Mucosa of descending colon (tissue), 3 donors: ENCODE data around the gene ADIPOR2. TPM values are rescaled to one million over a fixed set of nuclear protein-coding genes. Genes with fewer than 3 reads are reported as not detected.

ENCODE experiments used
- ATAC-seq: fragments of 200-7000 bp; cut with Tn5 transposase; one replicate; pipeline ENCODE4 v1.9.1; 2020; ENCODE audit warnings: mild to moderate bottlenecking, moderate library complexity
- DNase-seq, 3 donors: peaks; one replicate each; pipeline ENCODE4 v3.0.0-alpha.2; 2020
- H3K36me3 ChIP-seq: fragments of 200-600 bp; one replicate; pipeline ENCODE4 v1.8.0; 2021; ENCODE audit warnings: low read depth, mild to moderate bottlenecking
- H3K4me1 ChIP-seq: fragments of 200-600 bp; one replicate; pipeline ENCODE4 v1.8.0; 2021; ENCODE audit warnings: low read depth, mild to moderate bottlenecking
- H3K4me3 ChIP-seq: fragments of 200-600 bp; one replicate; pipeline ENCODE4 v1.8.0; 2021; ENCODE audit warnings: mild to moderate bottlenecking
- H3K9me3 ChIP-seq: fragments of 200-600 bp; one replicate; pipeline ENCODE4 v1.8.0; 2021; ENCODE audit warnings: mild to moderate bottlenecking
- intact Hi-C, 2 donors: fragments of 100-400 bp; cut with DNase I in 1 of 2; cut with micrococcal nuclease in 1 of 2; formaldehyde crosslinking; loops; one replicate each; pipeline versions ENCODE4 v1.11.0 to v1.11.1; 2022; cut with DNase I, micrococcal nuclease
- total RNA-seq, 3 donors: library from RNA; stranded (reverse); fragmentation: NEBNext Ultra II Directional in 2 of 3; extraction: Animal tissue kit (Norgen Biotek cat#: 25700) in 2 of 3; gene quantifications; one replicate each; pipeline versions ENCODE4 v1.2.1 to v1.2.4, GENCODE V29; 2021 to 2023
- TF ChIP-seq, protein P1 (sequence below): fragments of 200-600 bp; IDR thresholded peaks from one replicate; pipeline ENCODE4 v1.8.0; 2022; ENCODE audit warnings: antibody characterized with exemption, mild to moderate bottlenecking
- donor health status: DM: no; HTN: no; CAD: no; lungs with moderate emphysema.
- donor health status: DM: no; HTN: no; CAD: no.
- donor health status: DM: no; HTN: yes; CAD: no.

The ADIPOR2 gene
- total RNA-seq, 3 donors from 2014 or later: 76.1 to 119 (median 98.5) TPM

DNA sequence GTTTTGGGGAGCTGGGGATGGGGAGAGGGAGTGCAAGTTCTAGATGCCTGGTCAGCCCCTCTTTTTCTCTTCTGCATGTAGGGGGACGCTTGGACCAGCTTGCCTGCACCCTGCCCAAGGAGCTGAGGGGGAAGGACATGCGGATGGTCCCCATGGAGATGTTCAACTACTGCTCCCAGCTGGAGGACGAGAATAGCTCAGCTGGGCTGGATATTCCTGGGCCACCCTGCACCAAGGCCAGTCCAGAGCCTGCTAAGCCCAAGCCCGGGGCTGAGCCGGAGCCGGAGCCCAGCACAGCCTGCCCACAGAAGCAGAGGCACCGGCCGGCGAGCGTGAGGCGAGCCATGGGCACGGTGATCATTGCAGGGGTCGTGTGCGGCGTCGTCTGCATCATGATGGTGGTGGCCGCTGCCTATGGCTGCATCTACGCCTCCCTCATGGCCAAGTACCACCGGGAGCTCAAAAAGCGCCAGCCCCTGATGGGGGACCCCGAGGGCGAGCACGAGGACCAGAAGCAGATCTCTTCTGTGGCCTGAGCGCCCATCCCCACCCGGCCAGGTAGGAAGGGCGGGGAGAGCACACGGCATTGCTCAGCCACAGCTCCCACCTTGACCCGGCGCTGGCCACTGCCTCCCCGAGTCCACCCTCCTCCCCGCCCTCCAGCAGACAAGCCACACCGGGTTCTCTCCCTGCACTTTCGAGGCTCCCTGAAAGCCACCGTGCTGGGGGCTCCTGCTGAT is 143.5 kb downstream of the ADIPOR2 start:
- ATAC-seq (no peak), DNase-seq (peak in 1 of 3 donors; percentile 27)
- H3K4me3 ChIP-seq: no peak overlapping the region
- H3K36me3 ChIP-seq: no peaks in the 10 kb centered on the region
- H3K4me1 ChIP-seq: no peaks in the 10 kb centered on the region
- intact Hi-C loops: no loop called here
- TF ChIP-seq, protein P1, sequence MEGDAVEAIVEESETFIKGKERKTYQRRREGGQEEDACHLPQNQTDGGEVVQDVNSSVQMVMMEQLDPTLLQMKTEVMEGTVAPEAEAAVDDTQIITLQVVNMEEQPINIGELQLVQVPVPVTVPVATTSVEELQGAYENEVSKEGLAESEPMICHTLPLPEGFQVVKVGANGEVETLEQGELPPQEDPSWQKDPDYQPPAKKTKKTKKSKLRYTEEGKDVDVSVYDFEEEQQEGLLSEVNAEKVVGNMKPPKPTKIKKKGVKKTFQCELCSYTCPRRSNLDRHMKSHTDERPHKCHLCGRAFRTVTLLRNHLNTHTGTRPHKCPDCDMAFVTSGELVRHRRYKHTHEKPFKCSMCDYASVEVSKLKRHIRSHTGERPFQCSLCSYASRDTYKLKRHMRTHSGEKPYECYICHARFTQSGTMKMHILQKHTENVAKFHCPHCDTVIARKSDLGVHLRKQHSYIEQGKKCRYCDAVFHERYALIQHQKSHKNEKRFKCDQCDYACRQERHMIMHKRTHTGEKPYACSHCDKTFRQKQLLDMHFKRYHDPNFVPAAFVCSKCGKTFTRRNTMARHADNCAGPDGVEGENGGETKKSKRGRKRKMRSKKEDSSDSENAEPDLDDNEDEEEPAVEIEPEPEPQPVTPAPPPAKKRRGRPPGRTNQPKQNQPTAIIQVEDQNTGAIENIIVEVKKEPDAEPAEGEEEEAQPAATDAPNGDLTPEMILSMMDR: no peak
- no peaks in the 10 kb centered on the region for H3K9me3 ChIP-seq

DNA sequence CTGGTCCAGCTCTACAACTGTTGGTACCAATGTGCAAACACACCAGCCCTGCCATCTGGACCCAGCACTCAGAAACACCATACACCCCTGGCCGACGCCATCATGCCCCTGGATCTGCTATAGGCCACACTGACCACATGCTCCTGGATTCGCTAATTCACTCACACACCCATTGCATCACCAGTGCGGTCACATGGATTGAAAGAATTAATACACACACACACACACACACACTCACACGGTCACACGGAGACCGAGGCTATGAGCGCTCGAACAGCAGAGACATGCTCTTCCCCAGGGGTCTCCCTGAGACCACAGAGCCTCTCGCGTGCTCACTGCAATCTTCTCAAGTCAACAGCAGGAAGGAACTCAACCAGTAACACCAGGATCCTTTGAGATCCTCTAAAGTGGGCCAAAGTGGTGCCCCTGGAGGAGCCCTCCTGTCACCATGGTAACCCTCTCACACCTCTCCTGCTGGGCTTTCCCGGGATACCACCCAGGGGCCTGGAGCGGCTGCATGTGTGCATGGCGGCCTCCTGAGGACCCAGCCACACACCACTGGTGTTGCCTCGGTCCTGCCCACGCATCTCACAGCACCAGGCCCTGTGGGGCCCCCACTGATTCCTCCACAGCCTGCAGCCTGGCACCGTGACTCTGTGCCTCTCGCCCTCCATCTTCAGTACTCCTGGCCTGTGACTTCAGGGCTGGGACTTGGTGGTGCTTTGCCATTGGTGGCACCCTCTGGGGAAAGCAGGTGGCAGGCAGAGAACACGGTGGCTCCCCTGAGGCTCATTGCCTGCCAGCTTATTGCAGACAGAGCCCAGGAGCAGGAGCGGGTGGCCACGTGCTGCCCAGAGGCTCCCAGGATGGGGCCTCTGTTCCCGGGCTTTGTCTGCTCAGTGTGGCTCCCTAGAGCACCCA is 144.6 kb downstream of the ADIPOR2 start:
- TF ChIP-seq, protein P1: no peak
- DNase-seq (peak in 1 of 3 donors; percentile 37), ATAC-seq (no peak)
- Histone ChIP-seq H3K4me3 (no peak overlapping the region), H3K9me3 (no peaks in the 10 kb centered on the region), H3K36me3 (no peaks in the 10 kb centered on the region), H3K4me1 (no peaks in the 10 kb centered on the region)
- intact Hi-C loops: no loop called here

DNA sequence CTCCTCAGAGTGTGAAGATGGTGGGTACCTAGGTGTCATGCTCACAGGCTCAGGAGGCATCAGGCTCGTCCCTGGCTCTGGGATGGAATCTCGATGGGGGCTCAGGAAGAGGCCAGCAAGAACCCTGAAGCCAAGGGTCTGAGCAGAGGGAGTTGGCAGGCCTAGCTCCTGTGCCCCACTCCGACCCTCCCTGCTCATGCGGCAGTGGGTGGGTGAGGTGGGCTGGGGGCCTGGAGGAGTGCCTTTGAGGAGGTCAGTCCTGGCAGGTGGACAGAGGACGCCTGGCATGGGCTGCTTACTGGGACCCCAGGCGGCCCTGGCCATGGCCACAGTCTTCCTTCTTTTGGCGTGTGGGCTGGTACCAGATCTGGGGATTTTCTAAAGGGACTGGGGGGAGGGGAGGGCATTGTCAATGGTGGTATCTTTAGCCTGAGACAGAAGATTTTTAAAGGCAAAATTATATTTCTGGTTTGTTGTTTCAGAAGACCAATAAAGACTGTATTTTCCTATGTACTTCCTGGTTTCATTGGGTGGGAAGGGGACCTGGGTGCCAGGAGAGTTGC is 145.5 kb downstream of the ADIPOR2 start:
- intact Hi-C loops: no loop called here
- no peaks in the 10 kb centered on the region for H3K9me3 ChIP-seq
- TF ChIP-seq, protein P1: no peak
- H3K4me3 ChIP-seq: no peak overlapping the region
- no peaks in the 10 kb centered on the region for H3K4me1 ChIP-seq
- no peaks in the 10 kb centered on the region for H3K36me3 ChIP-seq
- DNase-seq (peak in 1 of 3 donors; percentile 42), ATAC-seq (no peak)

DNA sequence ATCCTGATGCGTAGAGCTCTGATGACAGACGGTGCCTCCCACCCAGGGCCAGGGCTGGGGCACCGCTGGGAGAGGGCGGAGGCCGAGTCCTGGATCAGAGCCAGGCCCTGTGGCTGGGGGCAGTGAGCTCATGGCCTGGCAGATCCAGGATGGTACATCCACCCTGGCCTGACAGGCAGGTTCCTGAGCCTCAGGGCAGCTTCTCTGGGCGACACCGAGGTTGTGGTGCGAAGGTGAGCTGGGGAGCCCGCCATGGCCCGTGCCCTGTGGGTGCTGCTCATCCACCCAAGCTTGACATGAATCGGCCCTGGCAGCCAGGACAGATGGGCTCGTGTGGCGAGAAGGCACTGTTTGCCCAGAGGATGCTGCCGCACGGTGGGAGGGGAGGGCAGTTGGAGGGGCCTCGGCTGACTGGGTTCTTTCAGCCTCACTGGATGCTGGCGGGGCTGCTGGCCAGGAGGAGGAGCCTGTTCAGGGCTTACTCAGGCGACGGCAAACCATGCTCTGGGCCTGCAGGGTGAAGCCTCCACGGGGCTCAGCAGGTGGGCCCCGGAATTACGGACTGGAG is 146.1 kb downstream of the ADIPOR2 start:
- Histone ChIP-seq H3K4me3 (no peak overlapping the region), H3K36me3 (no peaks in the 10 kb centered on the region), H3K4me1 (no peaks in the 10 kb centered on the region), H3K9me3 (no peaks in the 10 kb centered on the region)
- intact Hi-C loops: no loop called here
- DNase-seq: no peak
- TF ChIP-seq, protein P1: no peak
- ATAC-seq: no peak

DNA sequence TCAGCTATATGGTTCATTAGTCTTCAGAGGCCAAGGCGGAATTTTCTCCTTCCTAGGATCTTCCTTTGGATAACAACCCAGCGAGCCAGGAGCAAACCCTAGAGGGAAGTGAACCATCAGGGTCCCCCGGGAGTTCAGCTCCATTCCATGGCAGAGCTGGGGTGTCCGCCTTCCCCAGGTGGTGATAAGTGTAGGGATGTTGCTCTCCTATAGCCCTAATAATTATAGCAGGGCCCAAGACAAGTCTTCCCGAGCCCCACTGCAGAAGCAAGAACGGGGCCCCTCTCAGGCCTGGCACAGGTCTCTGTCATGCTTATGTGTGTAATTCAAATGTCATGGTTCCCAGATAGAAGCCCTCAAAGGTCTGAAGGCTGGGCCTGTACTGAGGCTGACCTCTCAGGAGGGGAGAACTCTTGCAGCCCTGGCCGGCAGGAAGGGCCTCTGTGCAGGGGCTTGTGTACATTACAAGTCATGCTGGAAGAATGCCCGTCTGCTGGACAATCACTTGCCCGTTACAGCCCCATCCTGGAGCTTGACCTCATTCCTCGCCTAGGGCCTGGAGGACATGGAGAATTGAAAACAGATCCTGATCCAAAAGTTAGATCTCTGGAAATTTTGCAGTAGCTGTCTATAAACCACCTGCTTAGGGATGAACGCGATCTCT is 146.8 kb downstream of the ADIPOR2 start:
- H3K36me3 ChIP-seq: no peaks in the 10 kb centered on the region
- no peak overlapping the region for H3K4me3 ChIP-seq
- no peaks in the 10 kb centered on the region for H3K4me1 ChIP-seq
- ATAC-seq: no peak
- no peak for DNase-seq
- intact Hi-C loops: no loop called here
- H3K9me3 ChIP-seq: no peaks in the 10 kb centered on the region
- TF ChIP-seq, protein P1: no peak
